ENCODE measurements around the gene TSPY3.
"Not testable (repeated sequence)": the region's sequence is repeated elsewhere in the genome, so short reads cannot be mapped to it uniquely, and the experiment has no call there.

The TSPY3 gene

GRCh38 chrY:9398121-9398520 is at the start of gene TSPY3:
TSS of gene TSPY3 (plus strand) at chrY:9398421. CDS start at chrY:9398467, 46 bp downstream.
- DNase-seq = not testable (repeated sequence)

GRCh38 chrY:9357497-9357896 is 40.7 kb upstream of the TSPY3 start, which contains the start of gene TSPY8:
TSS of gene TSPY8 (plus strand) at chrY:9357797. CDS start at chrY:9357843, 46 bp downstream.
- DNase-seq = not testable (repeated sequence)

DNA sequence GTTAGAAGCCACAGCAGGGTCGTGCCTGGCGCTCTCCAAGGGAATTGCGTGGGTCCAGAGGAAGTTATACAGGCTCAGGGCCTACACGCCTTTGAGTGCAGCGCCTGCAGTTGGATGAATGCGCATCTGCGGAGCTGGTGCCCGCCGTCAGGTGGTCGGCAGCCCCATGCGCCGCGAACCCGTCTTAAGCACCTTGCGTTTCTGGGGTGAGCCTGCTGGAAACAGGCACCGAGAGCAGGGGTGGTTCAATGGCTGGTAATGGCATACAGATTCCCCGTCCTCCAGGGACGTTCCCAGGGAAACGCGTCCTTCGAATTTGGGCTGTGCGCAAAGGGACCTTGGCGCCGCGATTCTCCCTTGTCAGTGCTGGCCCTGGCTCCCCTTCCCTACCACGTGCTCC is 1.7 kb upstream of the TSPY3 start:
- not testable (repeated sequence) for DNase-seq
